ENCODE measurements around the gene HOXC11.
A peak's percentile ranks its signal among the peaks of the same experiment; 100 is the strongest.

HOXC11 gene

GRCh38 chr12:53997204-53998109, 24.5 kb downstream of the HOXC11 start:
- peaks cover 97% of the 10 kb centered on the region for H3K27me3 ChIP-seq (ENCODE audit: insufficient read depth, poor library complexity, severe bottlenecking)
- no peak overlapping the region for H3K4me3 ChIP-seq (replicated peaks; ENCODE audit: insufficient read depth, low read length)
- no peak for DNase-seq (ENCODE audit: low read depth in 1 of 2, low spot score in 1 of 2)
- no peak for TF ChIP-seq CTCF (IDR thresholded peaks at IDR 0.05; ENCODE audit: insufficient read depth, low read length)
- TF ChIP-seq SPI1 (IDR thresholded peaks at IDR 0.05; ENCODE audit: borderline replicate concordance, low read depth) = no peak
- no peak for TF ChIP-seq POLR2AphosphoS5 (IDR thresholded peaks at IDR 0.05; ENCODE audit: low read depth)
- TF ChIP-seq GABPA (IDR thresholded peaks at IDR 0.05; ENCODE audit: low read depth) = no peak
- H3K27ac ChIP-seq (replicated peaks) = no peak overlapping the region

- DNase-seq (ENCODE audit: low read depth in 1 of 2, low spot score in 1 of 2) = no peak
- no peak overlapping the region for H3K4me3 ChIP-seq (replicated peaks; ENCODE audit: insufficient read depth, low read length)
- H3K27me3 ChIP-seq (ENCODE audit: insufficient read depth, poor library complexity, severe bottlenecking) = peaks cover 95% of the 10 kb centered on the region
- no peak for TF ChIP-seq POLR2AphosphoS5 (IDR thresholded peaks at IDR 0.05; ENCODE audit: low read depth)
- TF ChIP-seq REST (IDR thresholded peaks at IDR 0.05; ENCODE audit: insufficient replicate concordance, low read depth) = no peak
- H3K27ac ChIP-seq (replicated peaks) = no peak overlapping the region
These were observed 25.4 kb downstream of the HOXC11 start for GRCh38 chr12:53998110-53998899.

GRCh38 chr12:53998900-53999236, 25.9 kb downstream of the HOXC11 start:
- no peak overlapping the region for H3K27ac ChIP-seq (replicated peaks)
- H3K27me3 ChIP-seq (ENCODE audit: insufficient read depth, poor library complexity, severe bottlenecking) = peaks cover 92% of the 10 kb centered on the region
- no peak for TF ChIP-seq REST (IDR thresholded peaks at IDR 0.05; ENCODE audit: insufficient replicate concordance, low read depth)
- no peak for TF ChIP-seq GABPA (IDR thresholded peaks at IDR 0.05; ENCODE audit: low read depth)
- TF ChIP-seq POLR2AphosphoS5 (IDR thresholded peaks at IDR 0.05; ENCODE audit: low read depth) = no peak
- TF ChIP-seq SPI1 (IDR thresholded peaks at IDR 0.05; ENCODE audit: borderline replicate concordance, low read depth) = no peak
- TF ChIP-seq CTCF (IDR thresholded peaks at IDR 0.05; ENCODE audit: insufficient read depth, low read length) = no peak
- no peak overlapping the region for H3K4me3 ChIP-seq (replicated peaks; ENCODE audit: insufficient read depth, low read length)
- no peak for DNase-seq (ENCODE audit: low read depth in 1 of 2, low spot score in 1 of 2)

GRCh38 chr12:53999559-54000115, 26.7 kb downstream of the HOXC11 start:
- TF ChIP-seq REST (IDR thresholded peaks at IDR 0.05; ENCODE audit: insufficient replicate concordance, low read depth) = no peak
- no peak for TF ChIP-seq GABPA (IDR thresholded peaks at IDR 0.05; ENCODE audit: low read depth)
- TF ChIP-seq POLR2AphosphoS5 (IDR thresholded peaks at IDR 0.05; ENCODE audit: low read depth) = no peak
- no peak for TF ChIP-seq CTCF (IDR thresholded peaks at IDR 0.05; ENCODE audit: insufficient read depth, low read length)
- no peak for TF ChIP-seq SPI1 (IDR thresholded peaks at IDR 0.05; ENCODE audit: borderline replicate concordance, low read depth)
- Histone ChIP-seq H3K4me3 (replicated peaks; ENCODE audit: insufficient read depth, low read length) (peak overlapping the region; percentile 23), H3K27ac (replicated peaks) (no peak overlapping the region), H3K27me3 (ENCODE audit: insufficient read depth, poor library complexity, severe bottlenecking) (peaks cover 92% of the 10 kb centered on the region)
- DNase-seq (ENCODE audit: low read depth in 1 of 2, low spot score in 1 of 2) = no peak
